SK-N-SH (cell line): Measurements from ENCODE around the gene NKAIN1.

Experiments
- ELF1 ChIP-seq: IDR thresholded peaks from 2 replicates; pipeline ENCODE4 v1.4.0; 2012
- RFX5 ChIP-seq: IDR thresholded peaks from 2 replicates; pipeline ENCODE4 v1.6.1; 2012; ENCODE audit warnings: mild to moderate bottlenecking, improper control_type of control experiment, low read length
- TF ChIP-seq, protein P1 (sequence below): fragments of 200-600 bp; sonication (generic); IDR thresholded peaks from 2 replicates; pipeline ENCODE4 v1.6.1; 2017; ENCODE audit warnings: antibody characterized with exemption, mild to moderate bottlenecking, moderate library complexity

DNA sequence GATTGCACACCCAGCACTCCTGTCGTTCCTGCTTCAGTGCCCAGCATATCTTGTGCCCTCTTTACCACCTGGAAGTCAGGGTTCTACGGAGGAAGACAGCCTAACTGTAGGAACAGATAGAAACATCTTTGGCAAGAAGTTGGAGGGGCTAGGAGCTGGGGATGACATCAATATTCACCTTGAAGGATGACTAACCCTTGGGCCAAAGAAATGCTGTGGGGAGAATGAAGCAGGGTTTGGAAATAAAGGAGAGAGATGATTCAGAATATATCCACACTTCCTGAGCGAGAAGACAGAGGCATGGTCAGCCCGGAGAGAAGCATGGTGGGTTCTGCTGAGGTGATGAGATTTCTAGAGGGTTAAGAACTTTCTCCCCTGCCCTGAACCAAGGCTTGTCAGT, 4.6 kb upstream of the NKAIN1 start:
- TF ChIP-seq ELF1 = no peak
- TF ChIP-seq, protein P1, sequence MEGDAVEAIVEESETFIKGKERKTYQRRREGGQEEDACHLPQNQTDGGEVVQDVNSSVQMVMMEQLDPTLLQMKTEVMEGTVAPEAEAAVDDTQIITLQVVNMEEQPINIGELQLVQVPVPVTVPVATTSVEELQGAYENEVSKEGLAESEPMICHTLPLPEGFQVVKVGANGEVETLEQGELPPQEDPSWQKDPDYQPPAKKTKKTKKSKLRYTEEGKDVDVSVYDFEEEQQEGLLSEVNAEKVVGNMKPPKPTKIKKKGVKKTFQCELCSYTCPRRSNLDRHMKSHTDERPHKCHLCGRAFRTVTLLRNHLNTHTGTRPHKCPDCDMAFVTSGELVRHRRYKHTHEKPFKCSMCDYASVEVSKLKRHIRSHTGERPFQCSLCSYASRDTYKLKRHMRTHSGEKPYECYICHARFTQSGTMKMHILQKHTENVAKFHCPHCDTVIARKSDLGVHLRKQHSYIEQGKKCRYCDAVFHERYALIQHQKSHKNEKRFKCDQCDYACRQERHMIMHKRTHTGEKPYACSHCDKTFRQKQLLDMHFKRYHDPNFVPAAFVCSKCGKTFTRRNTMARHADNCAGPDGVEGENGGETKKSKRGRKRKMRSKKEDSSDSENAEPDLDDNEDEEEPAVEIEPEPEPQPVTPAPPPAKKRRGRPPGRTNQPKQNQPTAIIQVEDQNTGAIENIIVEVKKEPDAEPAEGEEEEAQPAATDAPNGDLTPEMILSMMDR = no peak
- TF ChIP-seq RFX5 = no peak
